A673 (cell line): Measurements from ENCODE around the gene ATG10. TPM values are rescaled to one million over a fixed set of nuclear protein-coding genes. Genes with fewer than 3 reads are reported as not detected.
"Not testable (repeated sequence)": the region's sequence is repeated elsewhere in the genome, so short reads cannot be mapped to it uniquely, and the experiment has no call there.

Experiments
- BruUV-seq: library from RNA; stranded (reverse); fragments of 400-500 nt; replicated peaks from 2 replicates; lab custom pipeline; 2021; lab: Mats Ljungman, UMichigan
- CTCF ChIA-PET: fragments of 300-600 bp; sonication (Branson Sonifier 250); formaldehyde crosslinking; loops from one replicate; lab custom pipeline; 2022; ENCODE audit warnings: antibody characterized with exemption; lab: Charles Lee
- POLR2A ChIA-PET: fragments of 300-600 bp; sonication (Branson Sonifier 250); formaldehyde crosslinking; loops from one replicate; lab custom pipeline; 2022; ENCODE audit warnings: antibody characterized with exemption; ENCODE audit not compliant: low non-redundant PET; lab: Charles Lee
- DNase-seq: peaks from one replicate; pipeline ENCODE4 v3.0.0-alpha.2; 2015; ENCODE audit warnings: low spot score
- H3K27ac ChIP-seq: fragments of 200-600 bp; sonication (generic); 2 replicates; pipeline ENCODE4 v1.5.1; 2016; ENCODE audit warnings: mixed run types, low read depth, mild to moderate bottlenecking, mixed read lengths, antibody characterized with exemption, low read length; ENCODE audit not compliant: poor library complexity, severe bottlenecking
- H3K27me3 ChIP-seq: fragments of 200-600 bp; sonication (generic); replicated peaks from 2 replicates; pipeline ENCODE4 v1.6.1; 2017; ENCODE audit warnings: mixed run types, low read depth, mild to moderate bottlenecking, mixed read lengths, antibody characterized with exemption, low read length; ENCODE audit not compliant: insufficient read depth, poor library complexity
- H3K36me3 ChIP-seq: fragments of 200-600 bp; sonication (generic); 2 replicates; pipeline ENCODE4 v1.6.1; 2016; ENCODE audit warnings: mixed run types, mild to moderate bottlenecking, mixed read lengths, antibody characterized with exemption, low read length; ENCODE audit not compliant: insufficient read depth, poor library complexity, severe bottlenecking
- H3K4me1 ChIP-seq: fragments of 200-600 bp; sonication (generic); 2 replicates; pipeline ENCODE4 v1.6.1; 2017; ENCODE audit warnings: mixed run types, mild to moderate bottlenecking, mixed read lengths, antibody characterized with exemption, low read length; ENCODE audit not compliant: insufficient read depth, poor library complexity, severe bottlenecking
- H3K4me3 ChIP-seq: fragments of 200-600 bp; sonication (generic); 2 replicates; pipeline ENCODE4 v1.5.1; 2016; ENCODE audit warnings: low read depth, mixed run types, mild to moderate bottlenecking, mixed read lengths, low read length; ENCODE audit not compliant: poor library complexity, severe bottlenecking
- H3K9me3 ChIP-seq: fragments of 200-600 bp; sonication (generic); 2 replicates; pipeline ENCODE4 v1.6.1; 2016; ENCODE audit warnings: mixed run types, low read depth, mild to moderate bottlenecking, mixed read lengths, antibody characterized with exemption, low read length; ENCODE audit not compliant: poor library complexity, severe bottlenecking
- CTCF ChIP-seq: fragments of 300-800, 200-600 bp; sonication (generic); conservative IDR thresholded peaks from 2 replicates; pipeline ENCODE4 v1.5.1; 2017; ENCODE audit warnings: low read depth, mild to moderate bottlenecking, antibody characterized with exemption, low read length, moderate library complexity, mixed read lengths
- EZH2 ChIP-seq: fragments of 200-600 bp; sonication (generic); IDR thresholded peaks from 2 replicates; pipeline ENCODE4 v1.6.1; 2017; ENCODE audit warnings: borderline replicate concordance, low read depth, mild to moderate bottlenecking, mixed read lengths, antibody characterized with exemption, low read length; ENCODE audit not compliant: poor library complexity, severe bottlenecking
- intact Hi-C: fragments of 100-400 bp; cut with micrococcal nuclease; formaldehyde crosslinking; loops from one replicate; pipeline ENCODE4 v1.10.0; 2022; ENCODE audit not compliant: unreplicated experiment
- total RNA-seq: library from RNA; stranded (reverse); gene quantifications from 2 replicates; pipeline ENCODE4 v1.2.3, GENCODE V29; 2021

Gene ATG10
- total RNA-seq, 1 experiment from 2014 or later = 17.1 TPM

- Histone ChIP-seq H3K27ac (no peak overlapping the region), H3K27me3 (no peaks in the 10 kb centered on the region), H3K4me1 (no peaks in the 10 kb centered on the region), H3K9me3 (no peaks in the 10 kb centered on the region), H3K36me3 (no peaks in the 10 kb centered on the region), H3K4me3 (no peak overlapping the region)
- no TSS peak for BruUV-seq
- intact Hi-C loops = no loop called here
- DNase-seq = no peak
- CTCF ChIA-PET = no interaction called here
- TF ChIP-seq EZH2 = no peak
- TF ChIP-seq CTCF = no peak
- POLR2A ChIA-PET = no interaction called here
These were observed 22.4 kb upstream of the ATG10 start for GRCh38 chr5:81949462-81949861.

- H3K27me3 ChIP-seq = no peaks in the 10 kb centered on the region
- H3K27ac ChIP-seq = no peak overlapping the region
- BruUV-seq = no TSS peak
- H3K36me3 ChIP-seq = no peaks in the 10 kb centered on the region
- no peak for TF ChIP-seq CTCF
- no peak for TF ChIP-seq EZH2
- DNase-seq = no peak
- ChIA-PET POLR2A (interaction anchor here (0.6 kb wide), 1 partner anchor 45 kb away, joined by 3 read pairs; no protein-coding TSS in a partner anchor), CTCF (no interaction called here)
- no peaks in the 10 kb centered on the region for H3K9me3 ChIP-seq
- H3K4me3 ChIP-seq = no peak overlapping the region
- intact Hi-C loops = no loop called here
- H3K4me1 ChIP-seq = no peaks in the 10 kb centered on the region
These were observed 20.8 kb upstream of the ATG10 start for GRCh38 chr5:81950996-81951395.

- BruUV-seq, intact Hi-C loops, H3K27ac ChIP-seq, CTCF ChIA-PET, H3K4me3 ChIP-seq, DNase-seq, H3K27me3 ChIP-seq, H3K36me3 ChIP-seq, H3K4me1 ChIP-seq, POLR2A ChIA-PET, H3K9me3 ChIP-seq: not testable (repeated sequence)
These were observed 17.0 kb upstream of the ATG10 start for GRCh38 chr5:81954796-81955195.

- DNase-seq, CTCF ChIA-PET, H3K4me3 ChIP-seq, H3K27me3 ChIP-seq, BruUV-seq, H3K9me3 ChIP-seq, H3K4me1 ChIP-seq, POLR2A ChIA-PET, intact Hi-C loops, H3K36me3 ChIP-seq, H3K27ac ChIP-seq: not testable (repeated sequence)
These were observed 13.7 kb upstream of the ATG10 start for GRCh38 chr5:81958129-81958528.
